ENCODE measurements around the gene YY1.

The YY1 gene

GRCh38 chr14:100288382-100289185, 49.6 kb downstream of the YY1 start:
- Histone ChIP-seq H3K79me2 (ENCODE audit: insufficient read depth, low read length) (no peaks in the 10 kb centered on the region; the same call in 1 of the 2 replicates), H3K4me3 (ENCODE audit: low read length, poor library complexity, severe bottlenecking) (no peak overlapping the region), H3K9me3 (ENCODE audit: insufficient read depth, low read depth, low read length) (no peaks in the 10 kb centered on the region), H3K9ac (ENCODE audit: low read depth, low read length, poor library complexity, severe bottlenecking) (no peak overlapping the region), H3K9me2 (replicated peaks; ENCODE audit: low read depth, low read length) (no peaks in the 10 kb centered on the region), H4K20me1 (ENCODE audit: insufficient read depth, low read length, poor library complexity, severe bottlenecking) (peaks cover 7% of the 10 kb centered on the region), H3K27me3 (ENCODE audit: insufficient read depth, low read length, poor library complexity, severe bottlenecking) (no peaks in the 10 kb centered on the region), H3K36me3 (ENCODE audit: insufficient read depth, low read length) (peaks cover 26% of the 10 kb centered on the region; the same call in 1 of the 2 replicates), H3F3A (ENCODE audit: low read depth) (no peaks in the 10 kb centered on the region), H3K4me1 (ENCODE audit: insufficient read depth, low read length, poor library complexity, severe bottlenecking) (no peaks in the 10 kb centered on the region), H3K4me2 (ENCODE audit: low read depth, low read length, poor library complexity, severe bottlenecking) (no peak overlapping the region), H2AFZ (ENCODE audit: low read length) (no peak overlapping the region)
- no peak for TF ChIP-seq CTCF (conservative IDR thresholded peaks at IDR 0.05; ENCODE audit: low read length)
- TF ChIP-seq EZH2phosphoT487 (IDR thresholded peaks at IDR 0.05; ENCODE audit: borderline replicate concordance): no peak

GRCh38 chr14:100289916-100290606, 51.1 kb downstream of the YY1 start:
- no peaks in the 10 kb centered on the region for H3K27me3 ChIP-seq (ENCODE audit: insufficient read depth, low read length, poor library complexity, severe bottlenecking)
- H3K4me1 ChIP-seq (ENCODE audit: insufficient read depth, low read length, poor library complexity, severe bottlenecking): no peaks in the 10 kb centered on the region
- no peak overlapping the region for H3K4me3 ChIP-seq (ENCODE audit: low read length, poor library complexity, severe bottlenecking)
- no peaks in the 10 kb centered on the region for H3K9me2 ChIP-seq (replicated peaks; ENCODE audit: low read depth, low read length)
- peaks cover 3% of the 10 kb centered on the region for H4K20me1 ChIP-seq (ENCODE audit: insufficient read depth, low read length, poor library complexity, severe bottlenecking)
- no peaks in the 10 kb centered on the region for H3K9me3 ChIP-seq (ENCODE audit: insufficient read depth, low read depth, low read length)
- peaks cover 26% of the 10 kb centered on the region; the same call in 1 of the 2 replicates for H3K36me3 ChIP-seq (ENCODE audit: insufficient read depth, low read length)
- H3K79me2 ChIP-seq (ENCODE audit: insufficient read depth, low read length): no peaks in the 10 kb centered on the region
- H3F3A ChIP-seq (ENCODE audit: low read depth): no peaks in the 10 kb centered on the region
- TF ChIP-seq CTCF (conservative IDR thresholded peaks at IDR 0.05; ENCODE audit: low read length) (no peak), EZH2phosphoT487 (IDR thresholded peaks at IDR 0.05; ENCODE audit: borderline replicate concordance) (no peak)
- no peak overlapping the region for H2AFZ ChIP-seq (ENCODE audit: low read length)
- no peak overlapping the region for H3K4me2 ChIP-seq (ENCODE audit: low read depth, low read length, poor library complexity, severe bottlenecking)
- H3K9ac ChIP-seq (ENCODE audit: low read depth, low read length, poor library complexity, severe bottlenecking): no peak overlapping the region

- Histone ChIP-seq H3K9me3 (ENCODE audit: insufficient read depth, low read depth, low read length) (no peaks in the 10 kb centered on the region), H3K9ac (ENCODE audit: low read depth, low read length, poor library complexity, severe bottlenecking) (no peak overlapping the region), H3K36me3 (ENCODE audit: insufficient read depth, low read length) (peaks cover 26% of the 10 kb centered on the region; the same call in 1 of the 2 replicates)
These were observed 51.8 kb downstream of the YY1 start for GRCh38 chr14:100290607-100291304.

More at GRCh38 chr14:100290607-100291304, 51.8 kb downstream of the YY1 start:
- Histone ChIP-seq H4K20me1 (ENCODE audit: insufficient read depth, low read length, poor library complexity, severe bottlenecking) (peaks cover 3% of the 10 kb centered on the region), H3K9me2 (replicated peaks; ENCODE audit: low read depth, low read length) (no peaks in the 10 kb centered on the region), H3F3A (ENCODE audit: low read depth) (no peaks in the 10 kb centered on the region), H3K4me1 (ENCODE audit: insufficient read depth, low read length, poor library complexity, severe bottlenecking) (no peaks in the 10 kb centered on the region), H3K27me3 (ENCODE audit: insufficient read depth, low read length, poor library complexity, severe bottlenecking) (no peaks in the 10 kb centered on the region), H3K79me2 (ENCODE audit: insufficient read depth, low read length) (no peaks in the 10 kb centered on the region), H3K4me3 (ENCODE audit: low read length, poor library complexity, severe bottlenecking) (no peak overlapping the region), H3K4me2 (ENCODE audit: low read depth, low read length, poor library complexity, severe bottlenecking) (no peak overlapping the region), H2AFZ (ENCODE audit: low read length) (no peak overlapping the region)
- TF ChIP-seq CTCF (conservative IDR thresholded peaks at IDR 0.05; ENCODE audit: low read length) (no peak), EZH2phosphoT487 (IDR thresholded peaks at IDR 0.05; ENCODE audit: borderline replicate concordance) (no peak)

Data from Loucy (cell line).